PC-3 (cell line): ENCODE data around the gene CABCOCO1.

Experiments
- EZH2 ChIP-seq: fragments of 300-600 bp; sonication (generic); IDR thresholded peaks from one replicate; pipeline ENCODE4 v1.6.1; 2017; ENCODE audit warnings: antibody characterized with exemption, mild to moderate bottlenecking, low read length; ENCODE audit not compliant: unreplicated experiment
- TF ChIP-seq, protein P1 (sequence below): fragments of 300-600 bp; sonication (generic); conservative IDR thresholded peaks from 2 replicates; pipeline ENCODE4 v1.5.1; 2017; ENCODE audit warnings: antibody characterized with exemption, low read depth, mild to moderate bottlenecking, low read length

GRCh38 chr10:61627266-61627665 is 35.5 kb upstream of the CABCOCO1 start:
- TF ChIP-seq, protein P1, sequence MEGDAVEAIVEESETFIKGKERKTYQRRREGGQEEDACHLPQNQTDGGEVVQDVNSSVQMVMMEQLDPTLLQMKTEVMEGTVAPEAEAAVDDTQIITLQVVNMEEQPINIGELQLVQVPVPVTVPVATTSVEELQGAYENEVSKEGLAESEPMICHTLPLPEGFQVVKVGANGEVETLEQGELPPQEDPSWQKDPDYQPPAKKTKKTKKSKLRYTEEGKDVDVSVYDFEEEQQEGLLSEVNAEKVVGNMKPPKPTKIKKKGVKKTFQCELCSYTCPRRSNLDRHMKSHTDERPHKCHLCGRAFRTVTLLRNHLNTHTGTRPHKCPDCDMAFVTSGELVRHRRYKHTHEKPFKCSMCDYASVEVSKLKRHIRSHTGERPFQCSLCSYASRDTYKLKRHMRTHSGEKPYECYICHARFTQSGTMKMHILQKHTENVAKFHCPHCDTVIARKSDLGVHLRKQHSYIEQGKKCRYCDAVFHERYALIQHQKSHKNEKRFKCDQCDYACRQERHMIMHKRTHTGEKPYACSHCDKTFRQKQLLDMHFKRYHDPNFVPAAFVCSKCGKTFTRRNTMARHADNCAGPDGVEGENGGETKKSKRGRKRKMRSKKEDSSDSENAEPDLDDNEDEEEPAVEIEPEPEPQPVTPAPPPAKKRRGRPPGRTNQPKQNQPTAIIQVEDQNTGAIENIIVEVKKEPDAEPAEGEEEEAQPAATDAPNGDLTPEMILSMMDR: no peak
- no peak for TF ChIP-seq EZH2
